Fibroblast of lung (primary cell): ENCODE measurements around the gene SREBF2. TPM values are rescaled to one million over a fixed set of nuclear protein-coding genes. Genes with fewer than 3 reads are reported as not detected.

Experiments
- DNase-seq, 2 donors: peaks; one replicate each; pipeline versions ENCODE4 v3.0.0 to v3.0.0-alpha.2; 2010; ENCODE audit warnings: low read depth in 2 of 2
- H2AFZ ChIP-seq: 2 replicates; pipeline ENCODE4 v1.5.1; 2012; ENCODE audit warnings: low read length, control low read depth, inconsistent platforms
- H3K27ac ChIP-seq: 2 replicates; pipeline ENCODE4 v1.5.1; 2011; ENCODE audit warnings: low read length, control low read depth; ENCODE audit not compliant: insufficient read depth
- H3K27me3 ChIP-seq: 2 replicates; pipeline ENCODE4 v1.5.1; 2011; ENCODE audit warnings: mild to moderate bottlenecking, low read length; ENCODE audit not compliant: control insufficient read depth, insufficient read depth
- H3K36me3 ChIP-seq: 2 replicates; pipeline ENCODE4 v1.5.1; 2011; ENCODE audit warnings: low read length; ENCODE audit not compliant: control insufficient read depth, insufficient read depth
- H3K4me1 ChIP-seq: 2 replicates; pipeline ENCODE4 v1.5.1; 2011; ENCODE audit warnings: low read length; ENCODE audit not compliant: control insufficient read depth, insufficient read depth; ENCODE audit errors: extremely low read depth
- H3K4me2 ChIP-seq: 2 replicates; pipeline ENCODE4 v1.5.1; 2011; ENCODE audit warnings: low read length, control low read depth; ENCODE audit not compliant: insufficient read depth; ENCODE audit errors: extremely low read depth
- H3K4me3 ChIP-seq, 4 experiments: fragments of 200-600 bp in 1 of 4; sonication (generic) in 1 of 4; replicated peaks in 1 of 4; 2 replicates each; pipeline ENCODE4 v1.5.1; 2011 to 2016; ENCODE audit warnings: low read length in 4 of 4, low read depth in 3 of 4, mild to moderate bottlenecking in 3 of 4, control low read depth in 2 of 4, inconsistent platforms in 1 of 4, mixed read lengths in 1 of 4; ENCODE audit not compliant: insufficient read depth in 1 of 4; ENCODE audit errors: control extremely low read depth in 1 of 4
- H3K79me2 ChIP-seq: 2 replicates; pipeline ENCODE4 v1.5.1; 2012; ENCODE audit warnings: mild to moderate bottlenecking, low read length, inconsistent platforms; ENCODE audit not compliant: control insufficient read depth, insufficient read depth
- H3K9ac ChIP-seq: 2 replicates; pipeline ENCODE4 v1.5.1; 2011; ENCODE audit warnings: mild to moderate bottlenecking, low read length, control low read depth; ENCODE audit not compliant: insufficient read depth
- H3K9me3 ChIP-seq: 2 replicates; pipeline ENCODE4 v1.5.1; 2012; ENCODE audit warnings: low read depth, low read length; ENCODE audit not compliant: control insufficient read depth, insufficient read depth
- H4K20me1 ChIP-seq: 2 replicates; pipeline ENCODE4 v1.5.1; 2011; ENCODE audit warnings: low read length; ENCODE audit not compliant: control insufficient read depth, insufficient read depth; ENCODE audit errors: extremely low read depth
- EZH2 ChIP-seq: IDR thresholded peaks from 2 replicates; pipeline ENCODE4 v1.5.1; 2012; ENCODE audit warnings: low read length, control low read depth, mild to moderate bottlenecking; ENCODE audit errors: missing control alignments
- polyA plus RNA-seq, 2 donors: library from polyadenylated mRNA; depleted of rRNA in 1 of 2; stranded (reverse) in 1 of 2; unstranded in 1 of 2; fragments of >200 nt; gene quantifications; 2 replicates each; pipeline ENCODE4 v1.2.1, GENCODE V29; 2011 to 2012; ENCODE audit warnings: missing spikeins in 1 of 2
- total RNA-seq: library from RNA; depleted of rRNA; stranded (reverse); fragments of >200 nt; gene quantifications from 2 replicates; pipeline ENCODE4 v1.2.1, GENCODE V29; 2014
- TF ChIP-seq, protein P1 (sequence below), 2 donors: IDR thresholded peaks in 1 of 2; conservative IDR thresholded peaks in 1 of 2; 1 replicate in 1 of 2; 2 replicates in 1 of 2; pipeline ENCODE4 v1.5.1; 2011 to 2012; ENCODE audit warnings: low read length in 2 of 2, control low read depth in 1 of 2, inconsistent platforms in 1 of 2, low read depth in 1 of 2, mild to moderate bottlenecking in 1 of 2

The SREBF2 gene
- total and polyA plus RNA-seq, 2 donors (not counting 1 experiment from before 2014, with no cell fraction given) = 51.7 to 103 TPM

- H4K20me1 ChIP-seq = no peaks in the 10 kb centered on the region
- H3K79me2 ChIP-seq = peaks cover 1% of the 10 kb centered on the region
- no peak overlapping the region for H3K27ac ChIP-seq
- no peaks in the 10 kb centered on the region for H3K36me3 ChIP-seq
- no peaks in the 10 kb centered on the region for H3K27me3 ChIP-seq
- peaks cover 6% of the 10 kb centered on the region for H3K4me1 ChIP-seq
- no peaks in the 10 kb centered on the region for H3K9me3 ChIP-seq
- no peak overlapping the region for H2AFZ ChIP-seq
- H3K9ac ChIP-seq = no peak overlapping the region
- H3K4me3 ChIP-seq = no peak overlapping the region
- H3K4me2 ChIP-seq = no peak overlapping the region
- TF ChIP-seq EZH2 = no peak
- TF ChIP-seq, protein P1, sequence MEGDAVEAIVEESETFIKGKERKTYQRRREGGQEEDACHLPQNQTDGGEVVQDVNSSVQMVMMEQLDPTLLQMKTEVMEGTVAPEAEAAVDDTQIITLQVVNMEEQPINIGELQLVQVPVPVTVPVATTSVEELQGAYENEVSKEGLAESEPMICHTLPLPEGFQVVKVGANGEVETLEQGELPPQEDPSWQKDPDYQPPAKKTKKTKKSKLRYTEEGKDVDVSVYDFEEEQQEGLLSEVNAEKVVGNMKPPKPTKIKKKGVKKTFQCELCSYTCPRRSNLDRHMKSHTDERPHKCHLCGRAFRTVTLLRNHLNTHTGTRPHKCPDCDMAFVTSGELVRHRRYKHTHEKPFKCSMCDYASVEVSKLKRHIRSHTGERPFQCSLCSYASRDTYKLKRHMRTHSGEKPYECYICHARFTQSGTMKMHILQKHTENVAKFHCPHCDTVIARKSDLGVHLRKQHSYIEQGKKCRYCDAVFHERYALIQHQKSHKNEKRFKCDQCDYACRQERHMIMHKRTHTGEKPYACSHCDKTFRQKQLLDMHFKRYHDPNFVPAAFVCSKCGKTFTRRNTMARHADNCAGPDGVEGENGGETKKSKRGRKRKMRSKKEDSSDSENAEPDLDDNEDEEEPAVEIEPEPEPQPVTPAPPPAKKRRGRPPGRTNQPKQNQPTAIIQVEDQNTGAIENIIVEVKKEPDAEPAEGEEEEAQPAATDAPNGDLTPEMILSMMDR (conservative IDR thresholded peaks at IDR 0.05 in 1 of 2, IDR thresholded peaks at IDR 0.05 in 1 of 2; ENCODE audit: low read depth in 1 of 2, low read length in 2 of 2) = no peak
- no peak for DNase-seq
Observed at GRCh38 chr22:41828516-41828915, 4.4 kb upstream of the SREBF2 start.

GRCh38 chr22:41830174-41830573, 2.7 kb upstream of the SREBF2 start:
- no peak for DNase-seq
- no peak overlapping the region for H3K4me3 ChIP-seq

GRCh38 chr22:41831383-41831782, 1.5 kb upstream of the SREBF2 start:
- Histone ChIP-seq H3K4me1 (peaks cover 7% of the 10 kb centered on the region), H3K27me3 (no peaks in the 10 kb centered on the region), H2AFZ (no peak overlapping the region), H3K27ac (no peak overlapping the region), H3K9me3 (no peaks in the 10 kb centered on the region), H3K36me3 (no peaks in the 10 kb centered on the region), H3K9ac (no peak overlapping the region), H4K20me1 (no peaks in the 10 kb centered on the region), H3K4me2 (no peak overlapping the region), H3K4me3 (no peak overlapping the region), H3K79me2 (peaks cover 24% of the 10 kb centered on the region)
- no peak for TF ChIP-seq EZH2
- TF ChIP-seq, protein P1 (conservative IDR thresholded peaks at IDR 0.05 in 1 of 2, IDR thresholded peaks at IDR 0.05 in 1 of 2; ENCODE audit: low read depth in 1 of 2, low read length in 2 of 2) = no peak
- DNase-seq = peak; percentile 21 to 32

More at GRCh38 chr22:41830174-41830573, 2.7 kb upstream of the SREBF2 start:
- Histone ChIP-seq H2AFZ (no peak overlapping the region), H4K20me1 (no peaks in the 10 kb centered on the region), H3K27ac (no peak overlapping the region), H3K9ac (no peak overlapping the region), H3K79me2 (peaks cover 15% of the 10 kb centered on the region), H3K4me1 (peaks cover 9% of the 10 kb centered on the region), H3K27me3 (no peaks in the 10 kb centered on the region), H3K36me3 (no peaks in the 10 kb centered on the region), H3K4me2 (no peak overlapping the region), H3K9me3 (no peaks in the 10 kb centered on the region)
- TF ChIP-seq EZH2 = no peak
- TF ChIP-seq, protein P1 (conservative IDR thresholded peaks at IDR 0.05 in 1 of 2, IDR thresholded peaks at IDR 0.05 in 1 of 2; ENCODE audit: low read depth in 1 of 2, low read length in 2 of 2) = no peak
